Stimulated activated CD4-positive, alpha-beta T cell treated with anti-CD3 and anti-CD28 coated beads, Interleukin-1b, Interleukin-23, amount 100 ng/mL, for 24 hours (primary cell): ENCODE measurements around the gene BEAN1.
"Not testable (repeated sequence)": the region's sequence is repeated elsewhere in the genome, so short reads cannot be mapped to it uniquely, and the experiment has no call there.

Source experiments
- DNase-seq, 4 experiments: peaks; one replicate each; pipeline ENCODE4 v3.0.0-alpha.2; 2020; ENCODE audit warnings: low read depth in 4 of 4, low spot score in 1 of 4

BEAN1 gene

GRCh38 chr16:66484453-66485213 lies 57.5 kb downstream of the BEAN1 start:
- no peak for DNase-seq

GRCh38 chr16:66485376-66485775 lies 58.3 kb downstream of the BEAN1 start:
- no peak for DNase-seq

GRCh38 chr16:66486199-66486772 lies 59.2 kb downstream of the BEAN1 start:
- no peak for DNase-seq

GRCh38 chr16:66486773-66487579 lies 59.9 kb downstream of the BEAN1 start:
- no peak for DNase-seq

- DNase-seq: no peak
Observed at GRCh38 chr16:66487580-66488275, 60.6 kb downstream of the BEAN1 start.

GRCh38 chr16:66488505-66488904 lies 61.4 kb downstream of the BEAN1 start:
- DNase-seq: no peak

- no peak for DNase-seq
Observed at GRCh38 chr16:66489385-66489784, 62.3 kb downstream of the BEAN1 start.

GRCh38 chr16:66489818-66490217 lies 62.7 kb downstream of the BEAN1 start:
- no peak for DNase-seq

- DNase-seq: no peak
Observed at GRCh38 chr16:66490774-66491715, 64.0 kb downstream of the BEAN1 start.

- no peak for DNase-seq
Observed at GRCh38 chr16:66491716-66492064, 64.6 kb downstream of the BEAN1 start.

GRCh38 chr16:66493490-66494401 lies 66.7 kb downstream of the BEAN1 start:
- no peak for DNase-seq

- DNase-seq: no peak
Observed at GRCh38 chr16:66494916-66495315, 67.8 kb downstream of the BEAN1 start.

- no peak for DNase-seq
Observed at GRCh38 chr16:66495440-66495839, 68.3 kb downstream of the BEAN1 start.

GRCh38 chr16:66496226-66496625 lies 69.1 kb downstream of the BEAN1 start:
- not testable (repeated sequence) for DNase-seq

- not testable (repeated sequence) for DNase-seq
Observed at GRCh38 chr16:66497921-66498320, 70.8 kb downstream of the BEAN1 start.

GRCh38 chr16:66501563-66501962 lies 74.5 kb downstream of the BEAN1 start:
- not testable (repeated sequence) for DNase-seq

GRCh38 chr16:66502020-66502913 lies 75.2 kb downstream of the BEAN1 start:
- DNase-seq: no peak

GRCh38 chr16:66503030-66503429 lies 75.9 kb downstream of the BEAN1 start:
- no peak for DNase-seq
